PC-3 (cell line): ENCODE measurements around the gene GJB4. TPM values are rescaled to one million over a fixed set of nuclear protein-coding genes. Genes with fewer than 3 reads are reported as not detected.

Experiments used
- ATAC-seq: fragments of 200-7000 bp; cut with Tn5 transposase; 2 replicates; pipeline ENCODE4 v1.9.1; 2020; ENCODE audit warnings: mild to moderate bottlenecking, moderate library complexity
- BruUV-seq: library from RNA; stranded (reverse); fragments of 400-500 nt; replicated peaks from 2 replicates; lab custom pipeline; 2021; lab: Mats Ljungman, UMichigan
- CTCF ChIA-PET: fragments of 300-600 bp; sonication (Branson Sonifier 250); formaldehyde crosslinking; loops from one replicate; lab custom pipeline; 2022; ENCODE audit warnings: antibody characterized with exemption; lab: Charles Lee
- POLR2A ChIA-PET: fragments of 300-600 bp; sonication (Branson Sonifier 250); formaldehyde crosslinking; loops from one replicate; lab custom pipeline; 2022; ENCODE audit warnings: antibody characterized with exemption; ENCODE audit not compliant: unreplicated experiment; lab: Charles Lee
- DNase-seq: peaks from one replicate; pipeline ENCODE4 v3.0.0-alpha.2; 2015
- H2AFZ ChIP-seq: fragments of 300-600 bp; sonication (generic); 2 replicates; pipeline ENCODE4 v1.6.0; 2016; ENCODE audit warnings: antibody characterized with exemption, low read length
- H3F3A ChIP-seq: fragments of 300-600 bp; sonication (generic); one replicate; pipeline ENCODE4 v1.6.0; 2017; ENCODE audit warnings: antibody characterized with exemption, low read length, control low read depth, mild to moderate bottlenecking; ENCODE audit not compliant: unreplicated experiment
- H3K27ac ChIP-seq: fragments of 300-600 bp; sonication (generic); 2 replicates; pipeline ENCODE4 v1.5.1; 2016; ENCODE audit warnings: mild to moderate bottlenecking, low read length
- H3K27me3 ChIP-seq: fragments of 300-600 bp; sonication (generic); 2 replicates; pipeline ENCODE4 v1.6.1; 2016; ENCODE audit warnings: low read length, mixed read lengths
- H3K36me3 ChIP-seq: fragments of 300-600 bp; sonication (generic); 2 replicates; pipeline ENCODE4 v1.6.1; 2016; ENCODE audit warnings: low read depth, mixed run types, low read length, mixed read lengths
- H3K4me1 ChIP-seq: fragments of 300-600 bp; sonication (generic); 2 replicates; pipeline ENCODE4 v1.5.1; 2016; ENCODE audit warnings: low read length; ENCODE audit not compliant: insufficient read depth
- H3K4me2 ChIP-seq: fragments of 300-600 bp; sonication (generic); 2 replicates; pipeline ENCODE4 v1.6.0; 2016; ENCODE audit warnings: low read length
- H3K4me3 ChIP-seq: fragments of 300-600 bp; sonication (generic); 2 replicates; pipeline ENCODE4 v1.5.1; 2016; ENCODE audit warnings: mild to moderate bottlenecking, low read length, mixed read lengths
- H3K79me2 ChIP-seq: fragments of 300-600 bp; sonication (generic); 2 replicates; pipeline ENCODE4 v1.6.1; 2017; ENCODE audit warnings: low read length, mixed read lengths
- H3K9ac ChIP-seq: fragments of 300-600 bp; sonication (generic); 2 replicates; pipeline ENCODE4 v1.6.0; 2016; ENCODE audit warnings: mild to moderate bottlenecking, low read length
- H3K9me2 ChIP-seq: fragments of 300-600 bp; sonication (generic); replicated peaks from 2 replicates; pipeline ENCODE4 v1.6.1; 2016; ENCODE audit warnings: mixed run types, low read length, mixed read lengths
- H3K9me3 ChIP-seq: fragments of 300-600 bp; sonication (generic); 2 replicates; pipeline ENCODE4 v1.6.1; 2016; ENCODE audit warnings: low read length, mixed read lengths
- H4K20me1 ChIP-seq: fragments of 300-600 bp; sonication (generic); 2 replicates; pipeline ENCODE4 v1.6.1; 2016; ENCODE audit warnings: low read length, mixed read lengths
- CTCF ChIP-seq: fragments of 300-600 bp; sonication (generic); conservative IDR thresholded peaks from 2 replicates; pipeline ENCODE4 v1.5.1; 2017; ENCODE audit warnings: antibody characterized with exemption, low read depth, mild to moderate bottlenecking, low read length
- EZH2 ChIP-seq: fragments of 300-600 bp; sonication (generic); IDR thresholded peaks from one replicate; pipeline ENCODE4 v1.6.1; 2017; ENCODE audit warnings: antibody characterized with exemption, mild to moderate bottlenecking, low read length; ENCODE audit not compliant: unreplicated experiment
- EZH2phosphoT487 ChIP-seq: fragments of 300-600 bp; sonication (generic); IDR thresholded peaks from 2 replicates; pipeline ENCODE4 v1.6.1; 2018; ENCODE audit warnings: mild to moderate bottlenecking, antibody characterized with exemption, low read length, borderline replicate concordance
- intact Hi-C: fragments of 100-400 bp; cut with micrococcal nuclease; formaldehyde crosslinking; loops from 2 replicates; pipeline ENCODE4 v1.9.0; 2023
- total RNA-seq: library from RNA; depleted of rRNA; stranded (reverse); fragments of >200 nt; gene quantifications from 2 replicates; pipeline ENCODE4 v1.2.3, GENCODE V29; 2014

Gene GJB4
- total RNA-seq, 1 experiment from 2014 or later: not detected

- POLR2A ChIA-PET: no interaction called here
- Histone ChIP-seq H3K36me3 (no peaks in the 10 kb centered on the region), H3K27me3 (no peaks in the 10 kb centered on the region), H3K9ac (no peak within 1 kb of the TSS), H3F3A (no peaks in the 10 kb centered on the region), H4K20me1 (no peaks in the 10 kb centered on the region), H2AFZ (no peak within 1 kb of the TSS), H3K27ac (no peak within 1 kb of the TSS), H3K9me2 (no peaks in the 10 kb centered on the region), H3K4me1 (no peaks in the 10 kb centered on the region), H3K9me3 (no peaks in the 10 kb centered on the region), H3K79me2 (no peaks in the 10 kb centered on the region), H3K4me3 (no peak within 1 kb of the TSS), H3K4me2 (no peak within 1 kb of the TSS)
- TF ChIP-seq CTCF (no peak), EZH2phosphoT487 (no peak), EZH2 (no peak)
- intact Hi-C loops: no loop called here
- no TSS peak for BruUV-seq
- CTCF ChIA-PET: no interaction called here
- DNase-seq (no peak), ATAC-seq (no peak)
Observed at GRCh38 chr1:34792868-34793727, 33.6 kb downstream of the GJB4 start, which contains the start of gene GJA4. Gene GJA4, plus strand, starts transcription at chr1:34792999. Its CDS starts 1,215 bp downstream, at chr1:34794214.

- no peaks in the 10 kb centered on the region for H4K20me1 ChIP-seq
- BruUV-seq: no TSS peak
- H2AFZ ChIP-seq: no peak overlapping the region
- CTCF ChIA-PET: no interaction called here
- H3F3A ChIP-seq: no peaks in the 10 kb centered on the region
- intact Hi-C loops: no loop called here
- ATAC-seq (no peak), DNase-seq (no peak)
- POLR2A ChIA-PET: no interaction called here
- no peaks in the 10 kb centered on the region for H3K4me1 ChIP-seq
- no peaks in the 10 kb centered on the region for H3K27me3 ChIP-seq
- no peak overlapping the region for H3K27ac ChIP-seq
- no peak overlapping the region for H3K9ac ChIP-seq
- no peak overlapping the region for H3K4me3 ChIP-seq
- H3K4me2 ChIP-seq: no peak overlapping the region
- no peaks in the 10 kb centered on the region for H3K79me2 ChIP-seq
- no peaks in the 10 kb centered on the region for H3K9me2 ChIP-seq
- no peaks in the 10 kb centered on the region for H3K36me3 ChIP-seq
- TF ChIP-seq EZH2phosphoT487 (no peak), EZH2 (no peak), CTCF (no peak)
- no peaks in the 10 kb centered on the region for H3K9me3 ChIP-seq
Observed at GRCh38 chr1:34794001-34794789, 34.7 kb downstream of the GJB4 start.
